ENCODE results near the gene UNKL. TPM values are rescaled to one million over a fixed set of nuclear protein-coding genes. Genes with fewer than 3 reads are reported as not detected.
"Not testable (repeated sequence)": the region's sequence is repeated elsewhere in the genome, so short reads cannot be mapped to it uniquely, and the experiment has no call there.

Gene UNKL
- polyA plus RNA-seq, 4 donors: 10.2 to 29.3 (median 16.3) TPM

- no peak for DNase-seq (ENCODE audit: low read depth in 4 of 4, low spot score in 3 of 4)
These were observed 84.1 kb downstream of the UNKL start for GRCh38 chr16:1330260-1330914.

- not testable (repeated sequence) for DNase-seq (ENCODE audit: low read depth in 4 of 4, low spot score in 3 of 4)
These were observed 85.5 kb downstream of the UNKL start for GRCh38 chr16:1328961-1329360.

GRCh38 chr16:1328136-1328535 is 86.4 kb downstream of the UNKL start:
- DNase-seq (ENCODE audit: low read depth in 4 of 4, low spot score in 3 of 4): not testable (repeated sequence)

- DNase-seq (ENCODE audit: low read depth in 4 of 4, low spot score in 3 of 4): no peak
These were observed 86.9 kb downstream of the UNKL start for GRCh38 chr16:1327619-1327947.

- DNase-seq (ENCODE audit: low read depth in 4 of 4, low spot score in 3 of 4): no peak
These were observed 87.4 kb downstream of the UNKL start for GRCh38 chr16:1326946-1327618.

- no peak for DNase-seq (ENCODE audit: low read depth in 4 of 4, low spot score in 3 of 4)
These were observed 88.1 kb downstream of the UNKL start for GRCh38 chr16:1326391-1326790.

- DNase-seq (ENCODE audit: low read depth in 4 of 4, low spot score in 3 of 4): no peak
These were observed 88.7 kb downstream of the UNKL start for GRCh38 chr16:1325673-1326371.

- DNase-seq (ENCODE audit: low read depth in 4 of 4, low spot score in 3 of 4): no peak
These were observed 89.2 kb downstream of the UNKL start for GRCh38 chr16:1325261-1325660.

GRCh38 chr16:1324286-1324826 is 90.1 kb downstream of the UNKL start:
- no peak for DNase-seq (ENCODE audit: low read depth in 4 of 4, low spot score in 3 of 4)

GRCh38 chr16:1323296-1324239 is 90.9 kb downstream of the UNKL start:
- no peak for DNase-seq (ENCODE audit: low read depth in 4 of 4, low spot score in 3 of 4)

GRCh38 chr16:1322407-1322806 is 92.1 kb downstream of the UNKL start:
- DNase-seq (ENCODE audit: low read depth in 4 of 4, low spot score in 3 of 4): no peak

GRCh38 chr16:1320658-1321240 is 93.8 kb downstream of the UNKL start:
- DNase-seq (ENCODE audit: low read depth in 4 of 4, low spot score in 3 of 4): no peak

- DNase-seq (ENCODE audit: low read depth in 4 of 4, low spot score in 3 of 4): no peak
These were observed 94.4 kb downstream of the UNKL start for GRCh38 chr16:1320097-1320496.

GRCh38 chr16:1319041-1319440 is 95.5 kb downstream of the UNKL start:
- DNase-seq (ENCODE audit: low read depth in 4 of 4, low spot score in 3 of 4): no peak

GRCh38 chr16:1318268-1318545 is 96.3 kb downstream of the UNKL start:
- DNase-seq (ENCODE audit: low read depth in 4 of 4, low spot score in 3 of 4): no peak

- DNase-seq (ENCODE audit: low read depth in 4 of 4, low spot score in 3 of 4): no peak
These were observed 96.8 kb downstream of the UNKL start for GRCh38 chr16:1317479-1318267.

- DNase-seq (ENCODE audit: low read depth in 4 of 4, low spot score in 3 of 4): no peak
These were observed 98.5 kb downstream of the UNKL start for GRCh38 chr16:1316033-1316405.

- DNase-seq (ENCODE audit: low read depth in 4 of 4, low spot score in 3 of 4): no peak
These were observed 99.1 kb downstream of the UNKL start for GRCh38 chr16:1315081-1316032.

Measured in left renal pelvis (tissue), 4 donors.